Liver (tissue), 3 donors: ENCODE results near the gene NF2.
"Not testable (repeated sequence)": the region's sequence is repeated elsewhere in the genome, so short reads cannot be mapped to it uniquely, and the experiment has no call there.

ENCODE experiments used
- CTCF ChIP-seq: fragments of 150-350 bp; IDR thresholded peaks from 2 replicates; pipeline ENCODE4 v1.5.1; 2017; ENCODE audit warnings: improper control_type of control experiment, low read depth, low read length; ENCODE audit not compliant: missing input control
- EGR1 ChIP-seq, 2 donors: IDR thresholded peaks; 2 replicates each; pipeline ENCODE4 v1.6.1; 2016 to 2018; ENCODE audit warnings: antibody characterized with exemption in 2 of 2, low read depth in 2 of 2
- FOXA1 ChIP-seq: IDR thresholded peaks from 2 replicates; pipeline ENCODE4 v1.6.1; 2016; ENCODE audit warnings: antibody characterized with exemption
- HNF4G ChIP-seq: IDR thresholded peaks from 2 replicates; pipeline ENCODE4 v1.6.1; 2016; ENCODE audit warnings: antibody characterized with exemption
- JUND ChIP-seq, 2 donors: IDR thresholded peaks; 2 replicates each; pipeline ENCODE4 v1.6.1; 2016; ENCODE audit warnings: antibody characterized with exemption in 2 of 2
- MAX ChIP-seq: IDR thresholded peaks from 2 replicates; pipeline ENCODE4 v1.6.1; 2016; ENCODE audit warnings: antibody characterized with exemption
- RAD21 ChIP-seq, 2 donors: IDR thresholded peaks; 2 replicates each; pipeline ENCODE4 v1.6.1; 2016; ENCODE audit warnings: antibody characterized with exemption in 2 of 2, mild to moderate bottlenecking in 2 of 2
- REST ChIP-seq: IDR thresholded peaks from 2 replicates; pipeline ENCODE4 v1.6.1; 2016; ENCODE audit warnings: antibody characterized with exemption, mild to moderate bottlenecking
- RXRA ChIP-seq, 2 donors: IDR thresholded peaks; 2 replicates each; pipeline ENCODE4 v1.6.1; 2017 to 2018; ENCODE audit warnings: antibody characterized with exemption in 2 of 2, mild to moderate bottlenecking in 1 of 2
- SP1 ChIP-seq: IDR thresholded peaks from 2 replicates; pipeline ENCODE4 v1.6.1; 2018; ENCODE audit warnings: antibody characterized with exemption, mild to moderate bottlenecking
- TAF1 ChIP-seq: conservative IDR thresholded peaks from 2 replicates; pipeline ENCODE4 v1.6.1; 2016; ENCODE audit warnings: antibody characterized with exemption, mild to moderate bottlenecking
- YY1 ChIP-seq: IDR thresholded peaks from 2 replicates; pipeline ENCODE4 v1.6.1; 2016; ENCODE audit warnings: antibody characterized with exemption, mild to moderate bottlenecking
- donor health status: healthy.
- donor health status: healthy.

GRCh38 chr22:29597871-29598683, 5.4 kb upstream of the NF2 start:
- TF ChIP-seq MAX; CTCF; RXRA (IDR thresholded peaks at IDR 0.05); JUND (IDR thresholded peaks at IDR 0.05); YY1; SP1; RAD21 (IDR thresholded peaks at IDR 0.05); REST; HNF4G; EGR1 (IDR thresholded peaks at IDR 0.05; ENCODE audit: low read depth in 2 of 2); TAF1; FOXA1: not testable (repeated sequence)
